Measurements from ENCODE around the gene NPW. TPM values are rescaled to one million over a fixed set of nuclear protein-coding genes. Genes with fewer than 3 reads are reported as not detected.

NPW gene
- total and polyA plus RNA-seq, 2 of the 8 experiments (the other 6 are each of a cell fraction or from before 2014, with no cell fraction given) = 4.0 to 10.3 TPM

DNA sequence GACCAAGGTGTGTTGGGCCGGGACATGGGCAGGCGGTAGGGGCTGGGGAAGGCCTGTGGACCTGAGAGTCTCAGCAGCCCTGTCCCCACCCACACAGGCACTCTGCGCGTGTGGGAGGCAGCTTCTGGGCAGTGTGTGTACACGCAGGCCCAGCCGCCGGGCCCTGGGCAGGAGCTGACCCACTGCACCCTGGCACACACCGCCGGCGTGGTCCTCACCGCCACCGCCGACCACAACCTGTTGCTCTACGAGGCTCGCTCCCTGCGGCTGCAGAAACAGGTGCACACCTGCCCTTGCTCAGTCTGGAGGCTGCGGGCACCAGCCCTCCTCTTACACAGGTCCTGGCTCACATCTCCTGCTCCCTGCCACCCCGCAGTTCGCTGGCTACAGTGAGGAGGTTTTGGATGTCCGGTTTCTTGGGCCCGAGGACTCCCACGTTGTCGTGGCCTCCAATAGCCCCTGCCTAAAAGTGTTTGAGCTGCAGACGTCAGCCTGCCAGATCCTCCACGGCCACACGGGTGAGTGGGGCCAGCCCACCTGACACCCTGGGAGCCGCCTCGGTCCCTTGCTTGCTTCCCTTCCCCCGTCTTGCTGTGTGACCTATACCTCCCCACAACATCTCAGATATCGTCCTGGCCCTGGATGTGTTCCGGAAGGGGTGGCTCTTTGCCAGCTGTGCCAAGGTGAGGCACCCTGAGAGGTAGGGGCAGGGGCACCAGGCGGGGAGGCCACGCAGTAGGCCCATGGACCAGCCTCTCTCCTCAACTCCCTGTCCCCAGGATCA is 44.0 kb upstream of the NPW start:
- peaks cover 12% of the 10 kb centered on the region; the same call in 1 of the 2 replicates for H3K79me1 ChIP-seq (ENCODE audit: low read depth, low read length)
- H3K9ac ChIP-seq (replicated peaks in 1 of 4; ENCODE audit: extremely low read depth in 1 of 4, low read depth in 3 of 4, low read length in 3 of 4) = no peak overlapping the region
- 93% methylated on average over 32 of the region's 33 CpGs; no CpG with 5 or more reads in 1 of the 2 experiments for WGBS, 2 experiments (ENCODE audit: extremely low coverage in 1 of 2, insufficient coverage in 1 of 2, insufficient read length in 1 of 2, insufficient replicate concordance in 2 of 2, low coverage in 1 of 2, low lambda C conversion rate in 2 of 2, missing lambda C conversion rate in 1 of 2)
- peaks cover 3 to 16% of the 10 kb centered on the region in 2 experiments; a peak in 2 of 4 replicates for H3K79me2 ChIP-seq (ENCODE audit: control insufficient read depth in 1 of 2, insufficient read depth in 2 of 2, low read length in 2 of 2)
- H3K23ac ChIP-seq (ENCODE audit: insufficient read length) = no peak overlapping the region
- FAIRE-seq (no peak), DNase-seq (ENCODE audit: low read depth in 1 of 2, low spot score in 2 of 2) (no peak)
- peaks cover 21% of the 10 kb centered on the region for H3K23me2 ChIP-seq (ENCODE audit: low read depth, low read length)
- H3K27ac ChIP-seq (ENCODE audit: low read depth, low read length) = no peak overlapping the region
- H3K4ac ChIP-seq (replicated peaks; ENCODE audit: insufficient read length, low read depth, low read length) = no peak overlapping the region
- peaks cover 2 to 24% of the 10 kb centered on the region in 2 experiments for H4K20me1 ChIP-seq (replicated peaks in 1 of 2; ENCODE audit: control insufficient read depth in 1 of 2, insufficient read depth in 2 of 2, low read length in 2 of 2)
- H2BK5ac ChIP-seq (ENCODE audit: low read depth, low read length) = no peak overlapping the region
- H3K14ac ChIP-seq (ENCODE audit: insufficient read length) = no peak overlapping the region
- H4K8ac ChIP-seq (ENCODE audit: extremely low read depth, insufficient read depth, low read length) = no peak overlapping the region
- no peak overlapping the region for H3K4me3 ChIP-seq (ENCODE audit: extremely low read depth in 1 of 4, insufficient read depth in 2 of 4, low read depth in 3 of 4, low read length in 4 of 4)
- peaks cover under 1 to 14% (median 13%) of the 10 kb centered on the region in 4 experiments; a peak in 6 of 7 replicates for H3K27me3 ChIP-seq (replicated peaks in 1 of 4; ENCODE audit: control insufficient read depth in 3 of 4, extremely low read depth in 1 of 4, insufficient read depth in 3 of 4, low read length in 3 of 4)
- H2BK15ac ChIP-seq (ENCODE audit: low read length) = no peak overlapping the region
- H4K91ac ChIP-seq (replicated peaks; ENCODE audit: insufficient read length, low read length) = no peak overlapping the region
- H3K4me2 ChIP-seq (ENCODE audit: insufficient read depth in 1 of 2, low read depth in 2 of 2, low read length in 2 of 2) = no peak overlapping the region
- no peak overlapping the region for H3K56ac ChIP-seq (replicated peaks; ENCODE audit: insufficient read length, low read depth, low read length)
- no peak overlapping the region for H4K5ac ChIP-seq (ENCODE audit: insufficient read length, low read depth, low read length)
- H2BK20ac ChIP-seq (ENCODE audit: low read length) = no peak overlapping the region
- no peak overlapping the region for H2AFZ ChIP-seq (ENCODE audit: low read length)
- H2BK12ac ChIP-seq (ENCODE audit: low read depth, low read length) = no peak overlapping the region
- CTCF ChIA-PET (ENCODE audit: partially characterized antibody) = interaction anchor here (1.3 kb wide), 1 partner anchor 29 kb away, joined by 3 read pairs; no protein-coding TSS in a partner anchor
- H3K36me3 ChIP-seq (ENCODE audit: control insufficient read depth in 2 of 4, insufficient read depth in 4 of 4, low read length in 3 of 4) = peaks cover 11 to 33% (median 22%) of the 10 kb centered on the region in 4 experiments; a peak in 7 of 8 replicates
- H3K9me3 ChIP-seq (ENCODE audit: insufficient read depth in 2 of 2, low read depth in 1 of 2, low read length in 1 of 2) = no peaks in the 10 kb centered on the region
- H2AK5ac ChIP-seq (ENCODE audit: low read depth, low read length) = no peak overlapping the region
- POLR2A ChIA-PET (ENCODE audit: partially characterized antibody) = interaction anchor here (1.9 to 28.2 kb wide), 2 partner anchors 12 to 29 kb away, joined by 6 to 736 read pairs; partner anchors contain the start of genes NDUFB10, RNF151, RPS2 and TBL3
- peaks cover 0 to 23% (median 16%) of the 10 kb centered on the region in 4 experiments; a peak in 5 of 7 replicates for H3K4me1 ChIP-seq (replicated peaks in 1 of 4; ENCODE audit: control insufficient read depth in 3 of 4, insufficient read depth in 4 of 4, low read length in 3 of 4)
- no peak overlapping the region for H2BK120ac ChIP-seq (replicated peaks; ENCODE audit: low read depth, low read length)
- no peak overlapping the region for H3K18ac ChIP-seq (ENCODE audit: extremely low read depth, low read length)
- TF ChIP-seq CEBPB (IDR thresholded peaks at IDR 0.05; ENCODE audit: low read depth, low read length) = no peak
- TF ChIP-seq, protein P1, sequence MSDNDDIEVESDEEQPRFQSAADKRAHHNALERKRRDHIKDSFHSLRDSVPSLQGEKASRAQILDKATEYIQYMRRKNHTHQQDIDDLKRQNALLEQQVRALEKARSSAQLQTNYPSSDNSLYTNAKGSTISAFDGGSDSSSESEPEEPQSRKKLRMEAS (IDR thresholded peaks at IDR 0.05) = no peak
- no peak for TF ChIP-seq CTCF (IDR thresholded peaks at IDR 0.05; ENCODE audit: control extremely low read depth in 1 of 3, insufficient read depth in 1 of 3, low read depth in 1 of 3, low read length in 3 of 3)
- no peak for TF ChIP-seq GTF2F1 (IDR thresholded peaks at IDR 0.05; ENCODE audit: borderline replicate concordance, low read depth, low read length)
